DND-41 (cell line): ENCODE measurements around the gene PNMA8A.

Experiments
- EZH2 ChIP-seq: IDR thresholded peaks from 3 replicates; pipeline ENCODE4 v1.6.1; 2012; ENCODE audit warnings: borderline replicate concordance, low read depth, mild to moderate bottlenecking, moderate library complexity, low read length, inconsistent platforms; ENCODE audit not compliant: severe bottlenecking
- TF ChIP-seq, protein P1 (sequence below): IDR thresholded peaks from 2 replicates; pipeline ENCODE4 v1.5.1; 2012; ENCODE audit warnings: borderline replicate concordance, low read length, moderate library complexity, mild to moderate bottlenecking; ENCODE audit not compliant: poor library complexity, severe bottlenecking; ENCODE audit errors: extremely low read depth

DNA sequence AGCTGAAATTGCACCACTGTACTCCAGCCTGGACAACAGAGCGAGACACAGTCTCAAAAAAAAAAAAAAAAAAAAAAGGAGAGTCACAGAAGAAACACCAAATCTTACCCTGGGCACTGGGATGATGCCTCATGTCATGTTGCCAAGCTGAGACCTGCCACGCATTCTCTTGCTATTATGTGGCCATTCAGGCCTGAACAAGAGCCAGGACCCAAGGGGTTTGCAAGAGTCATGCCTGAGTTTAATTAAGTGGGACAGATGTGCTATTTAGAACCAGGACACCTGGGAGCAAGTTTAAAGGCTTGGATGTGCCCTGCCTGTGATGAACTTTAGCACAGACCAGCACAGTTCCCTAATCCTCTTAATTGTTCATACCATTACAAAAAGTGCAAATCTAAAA, 9.8 kb downstream of the PNMA8A start:
- TF ChIP-seq EZH2, result no peak
- TF ChIP-seq, protein P1, sequence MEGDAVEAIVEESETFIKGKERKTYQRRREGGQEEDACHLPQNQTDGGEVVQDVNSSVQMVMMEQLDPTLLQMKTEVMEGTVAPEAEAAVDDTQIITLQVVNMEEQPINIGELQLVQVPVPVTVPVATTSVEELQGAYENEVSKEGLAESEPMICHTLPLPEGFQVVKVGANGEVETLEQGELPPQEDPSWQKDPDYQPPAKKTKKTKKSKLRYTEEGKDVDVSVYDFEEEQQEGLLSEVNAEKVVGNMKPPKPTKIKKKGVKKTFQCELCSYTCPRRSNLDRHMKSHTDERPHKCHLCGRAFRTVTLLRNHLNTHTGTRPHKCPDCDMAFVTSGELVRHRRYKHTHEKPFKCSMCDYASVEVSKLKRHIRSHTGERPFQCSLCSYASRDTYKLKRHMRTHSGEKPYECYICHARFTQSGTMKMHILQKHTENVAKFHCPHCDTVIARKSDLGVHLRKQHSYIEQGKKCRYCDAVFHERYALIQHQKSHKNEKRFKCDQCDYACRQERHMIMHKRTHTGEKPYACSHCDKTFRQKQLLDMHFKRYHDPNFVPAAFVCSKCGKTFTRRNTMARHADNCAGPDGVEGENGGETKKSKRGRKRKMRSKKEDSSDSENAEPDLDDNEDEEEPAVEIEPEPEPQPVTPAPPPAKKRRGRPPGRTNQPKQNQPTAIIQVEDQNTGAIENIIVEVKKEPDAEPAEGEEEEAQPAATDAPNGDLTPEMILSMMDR, result no peak
